Measurements from ENCODE around the gene NR6A1.

DNA sequence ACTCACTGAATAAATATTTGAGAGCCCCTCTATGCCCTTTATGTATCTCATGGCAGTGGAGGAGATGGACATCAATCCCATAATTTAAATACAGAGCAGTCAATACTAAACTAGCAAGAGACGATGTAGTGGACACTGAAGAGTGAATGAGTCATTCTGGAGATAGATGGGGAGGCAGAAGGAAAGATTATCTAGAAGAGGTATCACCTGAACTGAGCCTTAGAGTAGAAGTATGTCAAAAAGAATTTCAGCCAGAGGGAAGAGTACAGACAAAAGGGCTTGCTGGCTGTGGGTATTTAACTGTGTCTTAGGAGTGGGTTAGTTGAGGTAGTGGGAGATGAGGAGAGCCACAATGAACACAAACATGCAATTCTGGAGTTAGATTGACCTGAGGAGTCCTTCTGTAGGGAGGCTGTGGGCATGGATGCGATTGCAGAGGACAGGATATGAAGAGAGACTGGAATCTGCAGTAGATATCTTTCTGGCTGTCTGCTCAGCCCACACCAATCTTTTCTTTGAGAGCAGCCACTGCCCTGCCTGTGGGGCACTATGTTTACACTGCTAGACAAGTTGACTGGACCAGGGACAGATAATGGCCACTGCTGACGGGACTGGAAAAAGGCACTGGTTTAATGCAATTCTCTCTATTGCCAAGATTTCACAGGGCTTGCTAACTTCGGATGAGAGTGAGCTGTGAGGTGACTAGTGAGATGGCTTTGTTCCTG, 200.0 kb downstream of the NR6A1 start:
- TF ChIP-seq SIN3A (conservative IDR thresholded peaks at IDR 0.05 in 1 of 2, IDR thresholded peaks at IDR 0.05 in 1 of 2; ENCODE audit: low read depth in 1 of 2, low read length in 2 of 2) (no peak), HDAC2 (IDR thresholded peaks at IDR 0.05; ENCODE audit: borderline replicate concordance in 1 of 2, low read depth in 2 of 2, low read length in 2 of 2) (no peak), CTCF (IDR thresholded peaks at IDR 0.05; ENCODE audit: control extremely low read depth in 1 of 3, insufficient read depth in 1 of 3, low read depth in 1 of 3, low read length in 3 of 3) (no peak)

All from H1 (cell line).